Retina (tissue), 1 donor: ENCODE measurements around the gene OPN4.
"Not testable (repeated sequence)": the region's sequence is repeated elsewhere in the genome, so short reads cannot be mapped to it uniquely, and the experiment has no call there.

Experiments used
- DNase-seq: peaks from one replicate; pipeline ENCODE4 v3.0.0-alpha.2; 2016

The OPN4 gene

GRCh38 chr10:86654411-86655172 lies at the start of gene OPN4:
TSS of gene OPN4 (plus strand) at chr10:86654547. CDS start at chr10:86654784, 237 bp downstream.
- no peak for DNase-seq

- DNase-seq: no peak
Measured at GRCh38 chr10:86607674-86608073, 46.7 kb upstream of the OPN4 start.

DNA sequence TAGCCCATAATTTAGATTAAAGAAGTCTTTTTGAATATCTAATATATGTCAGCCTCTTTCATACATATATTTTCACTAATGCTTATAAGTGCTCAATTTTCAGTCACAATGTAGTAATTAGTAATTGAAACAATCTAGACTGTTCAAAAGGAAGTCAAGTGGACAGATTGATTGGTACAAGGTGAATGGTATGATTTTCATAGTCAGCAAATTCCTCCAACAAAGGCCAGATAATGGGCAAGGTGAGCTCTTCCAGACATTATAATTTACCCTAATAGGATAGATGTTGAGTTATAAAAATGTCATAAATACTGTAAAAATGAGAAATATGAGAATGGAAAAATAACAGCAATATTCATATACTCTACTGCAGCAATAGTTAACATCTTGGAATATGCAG lies 44.4 kb upstream of the OPN4 start:
- DNase-seq: no peak

- DNase-seq: no peak
Measured at GRCh38 chr10:86611386-86611785, 43.0 kb upstream of the OPN4 start.

DNA sequence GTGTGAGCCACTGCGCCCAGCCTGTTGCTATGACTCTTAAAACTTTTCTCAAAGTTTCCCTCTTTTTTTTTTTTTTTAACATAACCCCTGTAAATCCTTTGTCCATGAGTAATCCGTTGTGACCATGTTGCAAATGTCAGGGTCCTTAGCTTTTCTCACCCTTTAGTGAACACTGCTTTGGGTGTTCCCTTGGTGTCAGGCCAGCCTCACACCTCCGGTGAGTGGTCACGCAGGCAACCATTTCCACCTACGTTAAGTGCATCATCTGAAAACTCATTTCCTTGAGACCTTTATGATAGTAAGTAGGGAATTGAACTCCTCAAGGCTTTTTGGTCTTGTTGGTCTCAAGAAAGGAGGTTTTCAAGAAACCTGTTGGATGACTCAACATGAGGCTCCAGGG lies 41.3 kb upstream of the OPN4 start:
- DNase-seq: no peak

- no peak for DNase-seq
Measured at GRCh38 chr10:86613905-86614304, 40.4 kb upstream of the OPN4 start.

DNA sequence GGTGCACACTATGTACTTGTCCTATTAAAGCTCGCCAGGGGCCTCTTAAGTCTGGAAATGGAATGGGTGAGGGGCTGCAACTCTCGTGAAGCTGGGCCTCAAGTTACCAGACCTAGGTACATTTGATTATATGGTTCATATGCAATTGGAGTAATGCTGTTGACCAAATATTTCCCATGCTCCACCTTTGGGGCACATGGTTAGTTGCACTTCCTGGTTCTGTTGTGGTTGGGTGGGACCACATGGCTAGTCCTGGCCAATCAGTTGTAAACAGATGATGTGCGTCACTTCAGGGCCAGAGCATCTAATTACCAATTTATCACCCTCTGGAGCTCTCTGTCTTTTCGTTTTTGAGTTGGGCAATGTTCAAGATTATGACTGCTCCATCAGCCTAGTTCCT lies 39.5 kb upstream of the OPN4 start:
- no peak for DNase-seq

GRCh38 chr10:86617278-86617677 lies 37.1 kb upstream of the OPN4 start:
- DNase-seq: not testable (repeated sequence)

GRCh38 chr10:86628311-86628710 lies 26.0 kb upstream of the OPN4 start:
- no peak for DNase-seq

DNA sequence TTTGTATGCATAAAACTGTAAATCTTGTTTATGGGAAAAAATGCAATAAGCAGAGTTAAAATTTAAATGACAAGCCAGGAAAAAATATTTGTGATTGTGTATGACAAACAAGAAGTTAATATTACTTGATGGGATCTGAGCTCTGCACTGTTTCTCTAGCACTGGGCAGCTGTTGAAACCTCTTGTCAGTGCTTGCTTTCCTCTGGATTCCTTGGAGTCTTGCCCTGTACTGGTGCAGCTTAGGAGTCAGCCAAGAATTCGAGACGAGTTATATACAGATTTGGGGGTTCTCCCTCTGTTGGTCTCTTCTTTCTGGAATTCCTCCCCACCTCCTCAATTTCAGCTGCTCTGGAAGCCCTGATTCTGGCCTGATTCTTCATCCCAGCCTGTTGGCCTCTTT lies 24.3 kb upstream of the OPN4 start:
- DNase-seq: no peak

DNA sequence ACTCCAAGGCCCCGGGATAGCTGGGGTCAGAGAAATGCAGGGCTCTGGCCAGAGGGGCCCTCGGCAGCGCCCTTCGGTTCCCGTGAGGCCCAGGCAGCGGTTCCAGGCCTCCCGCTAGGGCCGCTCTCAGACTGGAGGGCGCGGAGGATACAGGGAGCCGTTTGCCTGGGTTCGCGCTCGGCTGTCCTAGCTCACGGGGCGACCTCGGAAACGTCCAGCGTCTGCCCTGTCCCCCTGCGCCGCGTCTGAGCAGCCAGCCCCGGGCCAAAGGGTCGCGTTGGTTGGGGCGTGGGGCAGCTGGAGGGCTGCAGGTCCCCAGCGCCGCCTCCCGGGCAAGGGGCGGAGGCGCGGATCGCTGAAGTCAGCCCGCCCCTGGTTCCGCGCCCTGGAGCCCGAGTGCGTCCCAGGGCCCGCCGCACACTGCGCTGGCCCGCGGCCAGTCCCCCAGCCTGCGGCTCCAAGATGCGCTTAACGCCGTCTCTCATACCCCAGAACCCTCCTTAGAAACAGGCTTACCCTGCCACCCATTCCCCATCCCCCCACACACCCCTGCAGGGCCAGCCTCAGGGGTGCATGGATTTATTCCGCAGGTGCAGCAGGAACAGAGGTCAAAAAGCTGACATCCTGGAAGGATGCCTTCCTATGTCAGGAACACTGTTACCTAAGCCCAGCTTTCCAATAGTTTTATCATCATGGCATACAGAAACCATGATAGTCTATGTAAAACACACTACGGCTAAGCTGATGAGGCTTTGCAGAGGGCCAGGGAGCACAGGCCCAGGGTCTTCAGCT lies 22.1 kb upstream of the OPN4 start:
- DNase-seq: peak; percentile 80

DNA sequence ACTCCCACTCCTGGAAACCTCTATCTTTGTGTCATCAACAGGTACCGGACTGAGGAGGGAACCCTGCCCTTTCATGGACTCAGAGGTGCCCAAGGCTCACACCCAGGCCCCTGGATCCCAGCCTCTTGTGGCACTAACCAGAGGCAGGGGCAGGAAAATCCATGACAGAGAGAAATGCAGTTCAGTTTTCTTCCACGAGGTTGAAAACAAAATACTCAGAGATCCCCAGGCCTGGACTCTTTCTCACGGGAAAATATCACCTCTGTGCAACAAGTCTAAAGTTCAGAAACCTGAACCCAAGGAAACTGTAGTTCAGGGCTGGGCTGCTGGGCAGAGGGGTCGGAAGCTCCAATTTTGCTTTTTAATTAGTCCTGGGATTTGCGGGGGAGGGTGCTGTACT lies 21.4 kb upstream of the OPN4 start:
- no peak for DNase-seq

- no peak for DNase-seq
Measured at GRCh38 chr10:86635402-86635801, 18.9 kb upstream of the OPN4 start.

- no peak for DNase-seq
Measured at GRCh38 chr10:86636311-86636710, 18.0 kb upstream of the OPN4 start.

- no peak for DNase-seq
Measured at GRCh38 chr10:86642021-86642420, 12.3 kb upstream of the OPN4 start.

GRCh38 chr10:86642499-86642898 lies 11.8 kb upstream of the OPN4 start:
- DNase-seq: no peak

GRCh38 chr10:86644152-86644793 lies 10.1 kb upstream of the OPN4 start:
- DNase-seq: no peak

DNA sequence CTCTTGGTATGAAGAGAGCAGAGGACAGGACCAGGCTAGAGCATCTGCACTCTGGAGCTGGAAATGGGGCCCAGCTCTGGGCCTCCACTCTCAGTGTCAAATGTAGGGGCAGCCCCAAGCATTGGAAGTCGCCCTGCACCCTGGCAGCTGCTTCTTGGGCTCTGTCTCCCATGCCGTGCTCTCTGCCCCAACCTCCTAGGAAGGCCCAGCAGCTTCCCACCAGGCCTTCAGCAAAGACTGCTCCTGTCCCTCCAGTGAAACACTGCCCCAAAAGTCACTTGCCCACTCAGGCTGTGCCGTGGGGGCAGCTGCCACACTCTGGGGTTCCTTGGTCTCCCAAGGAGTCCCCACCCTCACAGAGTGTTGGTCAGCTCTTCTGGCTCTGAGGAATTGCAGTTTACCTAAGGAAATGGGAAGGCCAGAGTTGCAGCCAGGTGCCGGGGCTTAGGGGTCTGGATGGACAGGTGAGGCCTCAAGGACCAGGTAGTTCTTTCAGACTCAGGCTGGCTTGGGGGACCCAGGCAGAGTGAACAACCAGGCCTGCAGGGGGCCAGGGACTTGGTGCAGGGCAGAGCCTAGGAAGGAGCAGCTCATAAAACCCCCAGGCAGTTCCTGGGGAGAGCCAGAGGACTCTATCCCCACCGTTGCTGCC lies 9.4 kb upstream of the OPN4 start:
- no peak for DNase-seq

DNA sequence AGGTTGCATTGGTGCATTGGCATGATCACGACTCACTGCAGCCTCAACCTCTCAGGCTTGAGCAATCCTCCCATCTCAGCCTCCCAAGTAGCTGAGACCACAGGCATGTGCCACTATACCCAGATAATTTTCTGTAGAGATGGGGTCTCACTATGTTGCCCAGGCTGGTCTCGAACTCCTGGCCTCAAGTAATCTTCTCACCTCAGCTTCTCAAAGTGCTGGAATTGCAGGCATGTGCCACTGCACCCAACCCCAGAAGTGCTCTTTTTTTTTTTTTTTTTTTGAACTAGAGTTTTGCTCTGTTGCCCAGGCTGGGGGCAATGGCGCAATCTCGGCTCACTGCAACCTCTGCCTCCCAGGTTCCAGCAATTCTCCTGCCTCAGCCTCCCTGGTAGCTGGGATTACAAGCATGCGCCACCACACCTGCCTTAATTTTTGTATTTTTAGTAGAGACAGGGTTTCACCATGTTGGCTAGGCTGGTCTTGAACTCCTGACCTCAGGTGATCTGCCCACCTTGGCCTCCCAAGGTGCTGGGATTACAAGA lies 8.7 kb upstream of the OPN4 start:
- DNase-seq: not testable (repeated sequence)

DNA sequence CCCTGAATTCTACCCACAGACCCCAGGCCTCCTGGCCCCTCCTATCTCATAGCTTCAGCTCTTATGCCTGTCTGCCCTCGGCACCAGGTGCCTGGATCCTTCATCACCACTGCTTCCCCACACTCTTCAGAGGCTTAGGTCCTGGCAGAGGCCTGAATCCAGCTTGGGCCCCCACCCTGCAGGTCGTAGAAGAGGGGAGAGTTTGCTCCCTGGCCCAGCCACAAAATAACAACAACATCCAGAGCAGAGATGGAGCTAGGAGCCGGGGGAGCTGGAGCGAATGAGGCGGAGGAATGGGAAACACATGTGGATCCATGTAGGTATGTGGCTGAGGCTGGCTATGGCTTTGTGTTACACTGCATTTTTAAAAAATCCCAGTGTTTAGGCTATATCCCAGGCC lies 7.8 kb upstream of the OPN4 start:
- DNase-seq: no peak

GRCh38 chr10:86646933-86647332 lies 7.4 kb upstream of the OPN4 start:
- no peak for DNase-seq

DNA sequence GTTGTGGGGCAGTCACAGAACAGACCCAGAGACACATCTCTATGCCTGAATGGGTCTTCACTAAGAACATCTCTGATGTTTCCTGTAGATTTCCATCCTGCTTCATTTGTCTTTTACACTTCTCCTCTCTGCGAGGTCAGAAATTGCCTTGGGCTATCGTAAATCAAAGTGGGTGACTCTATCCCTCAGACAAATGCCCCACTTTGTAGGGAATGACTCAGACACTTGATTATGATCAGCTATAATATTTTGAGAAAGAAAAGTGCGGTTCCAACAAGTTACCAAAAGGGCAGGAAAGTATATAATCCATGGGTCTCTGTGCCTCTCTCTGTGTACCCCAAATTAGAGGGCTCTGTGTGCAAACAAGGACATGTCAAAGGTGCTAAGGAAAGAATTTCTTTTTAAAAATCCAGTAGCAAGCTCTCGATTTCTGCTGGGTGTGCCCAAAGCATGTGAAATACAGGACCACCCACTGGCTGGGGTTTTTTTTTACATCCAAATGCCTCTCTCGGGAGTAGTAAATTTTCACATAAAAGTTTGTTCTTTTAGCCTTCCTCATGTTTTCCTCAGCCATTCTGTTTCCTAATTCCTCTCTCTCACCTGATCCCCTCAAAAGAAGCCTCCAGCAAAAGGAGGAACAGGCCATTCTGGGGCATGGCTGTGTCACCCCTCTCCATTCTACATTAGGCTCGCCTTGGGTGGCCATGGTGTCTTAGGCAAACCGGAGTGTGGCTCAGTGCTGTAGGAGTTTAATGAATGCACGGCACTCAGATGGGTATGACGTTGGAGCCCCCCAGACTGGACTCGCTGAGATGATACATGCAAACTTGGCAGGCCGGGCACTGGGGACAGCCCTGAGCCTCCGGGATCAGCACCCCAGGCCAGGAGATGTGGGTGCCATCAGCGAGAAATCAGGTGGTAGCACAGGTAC lies 6.3 kb upstream of the OPN4 start:
- no peak for DNase-seq
